ENCODE data around the gene N4BP2L2. TPM values are rescaled to one million over a fixed set of nuclear protein-coding genes. Genes with fewer than 3 reads are reported as not detected.

N4BP2L2 gene
- total and polyA plus RNA-seq, 2 of the 8 experiments (the other 6 are each of a cell fraction or from before 2014, with no cell fraction given): 14.6 to 67.6 TPM

GRCh38 chr13:32407854-32408253 lies 130.7 kb downstream of the N4BP2L2 start:
- Histone ChIP-seq H3K4me1 (replicated peaks in 1 of 4; ENCODE audit: control insufficient read depth in 3 of 4, insufficient read depth in 4 of 4, low read length in 3 of 4) (peaks cover 0 to 7% (median 5%) of the 10 kb centered on the region in 4 experiments; a peak in 5 of 7 replicates), H2BK120ac (replicated peaks; ENCODE audit: low read depth, low read length) (no peak overlapping the region), H4K5ac (ENCODE audit: insufficient read length, low read depth, low read length) (no peak overlapping the region), H4K20me1 (replicated peaks in 1 of 2; ENCODE audit: control insufficient read depth in 1 of 2, insufficient read depth in 2 of 2, low read length in 2 of 2) (no peaks in the 10 kb centered on the region), H3K9ac (replicated peaks in 1 of 4; ENCODE audit: extremely low read depth in 1 of 4, low read depth in 3 of 4, low read length in 3 of 4) (no peak overlapping the region), H3K56ac (replicated peaks; ENCODE audit: insufficient read length, low read depth, low read length) (no peak overlapping the region), H2AFZ (ENCODE audit: low read length) (no peak overlapping the region), H2AK5ac (ENCODE audit: low read depth, low read length) (no peak overlapping the region), H3K9me3 (ENCODE audit: insufficient read depth in 2 of 2, low read depth in 1 of 2, low read length in 1 of 2) (no peaks in the 10 kb centered on the region), H3K18ac (ENCODE audit: extremely low read depth, low read length) (no peak overlapping the region), H3K23ac (ENCODE audit: insufficient read length) (no peak overlapping the region), H4K8ac (ENCODE audit: extremely low read depth, insufficient read depth, low read length) (no peak overlapping the region; the same call in 1 of the 2 replicates), H3K79me2 (ENCODE audit: control insufficient read depth in 1 of 2, insufficient read depth in 2 of 2, low read length in 2 of 2) (no peaks in the 10 kb centered on the region), H3K4me3 (ENCODE audit: extremely low read depth in 1 of 4, insufficient read depth in 2 of 4, low read depth in 3 of 4, low read length in 4 of 4) (no peak overlapping the region), H3K79me1 (ENCODE audit: low read depth, low read length) (no peaks in the 10 kb centered on the region), H3K27ac (ENCODE audit: low read depth, low read length) (no peak overlapping the region), H3K23me2 (ENCODE audit: low read depth, low read length) (peaks cover 9% of the 10 kb centered on the region), H3K4me2 (ENCODE audit: insufficient read depth in 1 of 2, low read depth in 2 of 2, low read length in 2 of 2) (no peak overlapping the region), H2BK12ac (ENCODE audit: low read depth, low read length) (no peak overlapping the region), H3K4ac (replicated peaks; ENCODE audit: insufficient read length, low read depth, low read length) (no peak overlapping the region), H4K91ac (replicated peaks; ENCODE audit: insufficient read length, low read length) (no peak overlapping the region), H2BK20ac (ENCODE audit: low read length) (no peak overlapping the region), H3K27me3 (replicated peaks in 1 of 4; ENCODE audit: control insufficient read depth in 3 of 4, extremely low read depth in 1 of 4, insufficient read depth in 3 of 4, low read length in 3 of 4) (peaks cover 0 to 3% (median 0%) of the 10 kb centered on the region in 4 experiments; a peak in 6 of 7 replicates), H3K14ac (ENCODE audit: insufficient read length) (no peak overlapping the region), H3K36me3 (ENCODE audit: control insufficient read depth in 2 of 4, insufficient read depth in 4 of 4, low read length in 3 of 4) (no peaks in the 10 kb centered on the region), H2BK5ac (ENCODE audit: low read depth, low read length) (0 out of 2 replicates have a peak overlapping the region, but pooled peaks have one; percentile 55), H2BK15ac (ENCODE audit: low read length) (no peak overlapping the region)
- no peak for DNase-seq (ENCODE audit: low read depth in 1 of 2, low spot score in 2 of 2)
- POLR2A ChIA-PET (ENCODE audit: partially characterized antibody): interaction anchor here (0.6 to 2.7 kb wide), 3 partner anchors 11 to 76 kb away, joined by 3 to 12 read pairs (median 3); no protein-coding TSS in a partner anchor
- CTCF ChIA-PET (ENCODE audit: partially characterized antibody): interaction anchor here (0.9 to 2.1 kb wide), 3 partner anchors 17 to 131 kb away, joined by 3 to 7 read pairs (median 3); no protein-coding TSS in a partner anchor
- no peak for FAIRE-seq
- WGBS, 2 experiments (ENCODE audit: extremely low coverage in 1 of 2, insufficient coverage in 1 of 2, insufficient read length in 1 of 2, insufficient replicate concordance in 2 of 2, low coverage in 1 of 2, low lambda C conversion rate in 2 of 2, missing lambda C conversion rate in 1 of 2): 97% methylated on average over 6 of the region's 6 CpGs; no CpG with 5 or more reads in 1 of the 2 experiments
- TF ChIP-seq SP2 (IDR thresholded peaks at IDR 0.05; ENCODE audit: low read length) (no peak), SIRT6 (IDR thresholded peaks at IDR 0.05; ENCODE audit: low read length) (no peak), EP300 (IDR thresholded peaks at IDR 0.05; ENCODE audit: borderline replicate concordance in 1 of 2, low read depth in 2 of 2, low read length in 2 of 2) (no peak), TCF12 (IDR thresholded peaks at IDR 0.05; ENCODE audit: low read depth, low read length) (no peak), SIN3A (conservative IDR thresholded peaks at IDR 0.05 in 1 of 2, IDR thresholded peaks at IDR 0.05 in 1 of 2; ENCODE audit: low read depth in 1 of 2, low read length in 2 of 2) (no peak), ATF3 (IDR thresholded peaks at IDR 0.05; ENCODE audit: insufficient read depth, low read depth, low read length) (no peak), NANOG (IDR thresholded peaks at IDR 0.05; ENCODE audit: insufficient read depth, low read depth, low read length, poor library complexity, severe bottlenecking) (no peak), JUND (IDR thresholded peaks at IDR 0.05; ENCODE audit: low read length) (no peak), POU5F1 (IDR thresholded peaks at IDR 0.05; ENCODE audit: low read depth, low read length) (no peak), KDM5A (IDR thresholded peaks at IDR 0.05; ENCODE audit: low read length) (no peak), ATF2 (IDR thresholded peaks at IDR 0.05; ENCODE audit: low read length) (no peak)
